NCI-H446 (cell line): ENCODE data around the gene CCDC15.

Source experiments
- DNase-seq, 2 experiments: peaks; one replicate each; lab custom pipeline; 2025; lab: John Stamatoyannopoulos, UW

The CCDC15 gene, protein sequence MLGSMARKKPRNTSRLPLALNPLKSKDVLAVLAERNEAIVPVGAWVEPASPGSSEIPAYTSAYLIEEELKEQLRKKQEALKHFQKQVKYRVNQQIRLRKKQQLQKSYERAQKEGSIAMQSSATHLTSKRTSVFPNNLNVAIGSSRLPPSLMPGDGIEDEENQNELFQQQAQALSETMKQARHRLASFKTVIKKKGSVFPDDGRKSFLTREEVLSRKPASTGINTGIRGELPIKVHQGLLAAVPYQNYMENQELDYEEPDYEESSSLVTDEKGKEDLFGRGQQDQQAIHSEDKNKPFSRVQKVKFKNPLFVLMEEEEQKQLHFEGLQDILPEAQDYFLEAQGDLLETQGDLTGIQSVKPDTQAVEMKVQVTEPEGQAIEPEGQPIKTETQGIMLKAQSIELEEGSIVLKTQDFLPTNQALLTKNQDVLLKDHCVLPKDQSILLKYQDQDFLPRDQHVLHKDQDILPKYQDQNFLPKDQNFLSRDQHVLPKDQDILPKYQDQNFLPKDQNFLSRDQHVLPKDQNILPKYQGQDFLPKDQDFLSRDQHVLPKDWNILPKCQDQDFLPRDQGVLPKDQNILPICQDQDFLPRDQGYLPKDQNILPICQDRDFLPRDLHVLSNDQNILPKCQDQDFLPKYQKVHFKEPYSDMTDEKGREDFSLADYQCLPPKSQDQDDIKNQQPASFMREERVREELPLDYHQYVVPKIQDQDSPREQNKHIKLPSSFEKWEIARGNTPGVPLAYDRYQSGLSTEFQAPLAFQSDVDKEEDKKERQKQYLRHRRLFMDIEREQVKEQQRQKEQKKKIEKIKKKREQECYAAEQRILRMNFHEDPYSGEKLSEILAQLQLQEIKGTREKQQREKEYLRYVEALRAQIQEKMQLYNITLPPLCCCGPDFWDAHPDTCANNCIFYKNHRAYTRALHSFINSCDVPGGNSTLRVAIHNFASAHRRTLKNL

DNA sequence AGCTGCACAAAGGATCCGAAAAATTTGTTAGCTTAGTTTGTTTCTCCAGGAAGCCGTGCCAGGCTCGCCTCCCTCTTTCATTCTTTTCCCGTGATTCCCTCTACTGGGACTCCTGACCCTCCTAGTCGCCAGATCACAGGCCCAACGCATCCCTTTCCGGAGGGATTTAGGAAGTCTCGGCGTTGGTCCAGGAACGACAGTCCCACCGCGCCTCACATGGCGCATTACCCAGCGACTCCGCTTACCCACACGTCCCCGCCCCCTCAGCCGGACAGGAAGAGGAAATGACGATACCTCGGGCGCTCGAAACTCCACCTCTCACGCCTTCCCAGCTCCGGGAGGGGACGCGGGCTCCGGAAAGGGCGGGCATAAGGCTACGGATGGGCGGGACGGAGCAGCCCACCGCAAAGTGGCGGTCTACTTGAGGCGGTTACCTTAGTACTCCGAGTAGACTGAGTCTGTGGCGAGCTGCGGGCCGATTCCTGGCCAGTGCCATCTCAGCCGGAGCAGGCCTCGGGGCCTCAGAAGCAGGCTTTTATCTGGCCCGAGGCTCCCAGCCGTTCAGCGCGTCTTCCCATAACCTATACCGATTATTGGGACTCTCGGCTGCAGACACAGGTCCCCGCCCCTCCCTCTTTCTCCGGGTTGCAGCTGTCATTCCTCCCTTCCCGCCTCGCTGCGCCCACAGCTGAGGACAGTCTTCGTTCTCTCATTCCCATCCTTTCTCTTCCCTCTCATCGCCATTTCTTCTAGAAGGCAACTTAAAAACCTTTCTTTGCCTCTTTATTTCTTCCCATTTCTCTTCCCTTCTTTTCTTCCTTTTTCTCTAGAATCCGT is at the start of gene CCDC15:
Gene CCDC15 (plus strand): TSS at position 450 of the 837 bp plus-strand sequence. CDS start 531 bp downstream, outside the sequence.
- DNase-seq: peak; percentile 96 to 99

DNA sequence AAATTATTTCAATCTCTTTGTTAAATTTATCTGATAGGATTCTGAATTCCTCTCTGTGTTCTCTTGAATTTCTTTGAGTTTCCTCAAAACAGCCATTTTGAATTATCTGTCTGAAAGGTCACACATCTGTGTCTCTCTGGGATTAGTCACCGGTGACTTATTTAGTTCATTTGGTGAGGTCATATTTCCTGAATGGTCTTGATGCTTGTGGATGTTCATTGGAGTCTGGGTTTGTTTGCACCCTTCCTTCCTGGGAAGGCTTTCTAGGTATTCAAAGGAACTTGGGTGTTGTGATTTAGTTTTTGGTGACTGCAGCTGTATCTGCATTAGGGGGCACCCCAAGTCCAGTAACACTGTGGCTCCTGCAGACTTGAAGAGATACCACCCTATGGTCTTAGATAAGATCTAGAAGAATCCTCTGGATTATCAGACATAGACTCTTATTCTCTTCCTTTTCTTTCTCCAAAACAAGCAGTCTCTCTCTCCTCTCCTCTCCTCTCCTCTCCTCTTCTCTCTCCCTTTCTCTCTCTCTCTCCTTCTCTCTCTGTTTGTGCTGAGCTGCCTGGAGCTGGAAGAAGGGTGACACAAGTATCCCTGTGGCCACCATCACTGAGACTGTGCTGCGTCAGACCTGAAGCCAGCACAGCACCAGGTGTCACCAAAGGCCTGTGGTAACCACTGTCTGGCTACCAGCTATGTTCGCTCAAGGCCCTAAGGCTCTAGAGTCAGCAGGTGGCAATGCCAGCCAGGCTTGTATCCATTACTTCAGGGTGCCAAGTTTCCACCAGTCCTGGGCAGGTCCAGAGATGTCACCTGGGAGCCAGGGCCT is 38.2 kb upstream of the CCDC15 start:
- DNase-seq: no peak

DNA sequence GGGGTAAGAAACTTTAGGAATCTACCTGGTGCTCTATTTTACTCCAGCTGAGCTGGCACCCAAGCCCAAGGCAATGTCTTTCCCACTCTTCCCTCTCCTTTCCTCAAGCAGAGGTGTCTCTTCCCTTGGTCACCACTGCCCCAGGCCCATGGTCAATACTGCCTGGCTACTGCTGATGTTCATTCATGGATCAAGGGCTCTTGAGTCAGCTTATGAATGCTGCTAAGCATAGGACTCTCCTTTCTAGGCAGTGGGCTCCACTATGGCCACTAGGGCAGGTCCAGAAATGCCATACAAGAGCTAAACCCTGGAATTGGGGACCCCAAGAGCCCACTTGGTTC is 37.7 kb upstream of the CCDC15 start:
- DNase-seq: no peak

DNA sequence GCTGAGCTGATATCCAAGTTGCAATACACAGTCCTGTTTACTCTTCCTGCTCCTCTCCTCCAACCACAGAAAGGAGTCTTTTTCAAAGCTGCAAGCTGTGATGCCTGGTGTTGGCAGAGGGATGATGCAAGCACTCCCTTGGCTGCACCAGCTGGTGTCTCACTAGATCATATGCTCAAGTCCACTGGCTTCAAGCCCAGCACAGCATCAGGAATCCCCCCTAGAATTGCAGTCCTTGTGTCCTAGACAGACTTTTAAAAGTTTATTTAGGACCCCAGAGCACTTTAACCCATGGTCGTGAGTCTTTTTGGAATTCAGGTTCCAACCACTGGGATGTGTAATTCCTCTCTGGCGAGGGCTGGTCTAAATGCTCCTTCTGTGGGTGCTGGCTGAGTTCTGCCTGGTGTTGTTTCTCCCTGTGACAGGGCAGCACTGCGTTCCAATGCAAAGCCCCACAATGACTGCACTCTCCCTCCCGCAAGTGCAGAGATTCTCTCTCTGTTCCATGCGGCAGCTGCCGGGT is 36.8 kb upstream of the CCDC15 start:
- DNase-seq: peak; percentile 80 to 89

DNA sequence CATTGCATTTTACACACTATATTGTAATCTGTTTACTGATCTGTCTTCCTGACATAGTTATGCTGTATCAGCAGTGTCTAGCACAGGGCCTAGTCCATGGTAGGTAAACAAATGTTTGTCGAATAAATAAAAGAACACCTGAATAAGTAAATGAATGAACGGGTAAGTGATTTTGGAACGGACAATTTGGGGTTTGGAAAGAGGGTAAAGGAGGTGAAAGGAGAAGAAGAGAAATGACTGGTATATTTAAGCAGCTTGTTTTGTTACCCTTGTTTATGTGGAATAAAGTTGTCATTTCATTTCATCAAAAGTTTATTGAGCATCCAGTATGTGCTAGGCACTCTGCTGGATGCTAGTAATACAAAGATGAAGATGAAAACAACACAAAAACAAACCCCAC is 35.1 kb upstream of the CCDC15 start, which contains the start of gene HEPN1:
Gene HEPN1 (plus strand): TSS at position 301 of the 400 bp plus-strand sequence.
- DNase-seq: no peak

DNA sequence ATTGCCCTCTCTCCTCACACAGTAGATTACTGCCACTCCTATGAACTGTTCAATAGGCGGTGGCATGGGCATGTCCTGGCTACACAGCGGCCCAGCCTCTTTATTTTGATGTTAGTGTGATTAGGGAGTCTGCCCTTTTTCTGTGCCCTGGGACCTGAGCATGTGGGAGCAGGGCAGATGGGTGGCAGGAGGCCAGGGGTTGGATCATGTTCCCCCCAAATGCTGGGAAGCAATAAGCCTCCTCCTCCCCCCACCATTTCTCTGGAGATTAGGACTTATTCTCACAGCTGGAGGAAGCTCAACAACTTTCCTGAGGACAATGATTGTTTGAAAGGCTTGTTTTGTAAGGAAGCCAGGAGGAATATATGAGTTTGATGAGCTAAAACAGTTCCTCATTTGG is 34.1 kb upstream of the CCDC15 start:
- DNase-seq: no peak

DNA sequence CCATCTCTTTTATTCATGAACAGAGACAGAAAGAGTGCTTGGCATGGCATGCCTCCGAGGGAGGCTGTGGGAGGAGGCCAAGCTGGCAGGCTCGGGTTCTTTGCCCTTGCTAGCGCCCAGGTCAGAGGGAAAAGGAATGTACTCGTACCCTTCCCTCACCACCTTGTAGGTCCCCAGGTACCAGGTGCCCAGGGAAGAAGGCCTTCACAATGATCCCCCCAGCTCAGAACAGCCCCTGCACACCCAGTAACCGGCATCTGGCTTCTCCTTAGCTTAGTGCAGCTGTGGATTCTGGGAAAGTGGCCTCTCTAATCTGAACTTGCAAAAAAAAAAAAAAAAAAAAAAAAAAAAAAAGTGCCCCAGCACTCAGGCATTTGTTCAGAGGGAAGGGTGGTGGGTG is 33.6 kb upstream of the CCDC15 start:
- no peak for DNase-seq

DNA sequence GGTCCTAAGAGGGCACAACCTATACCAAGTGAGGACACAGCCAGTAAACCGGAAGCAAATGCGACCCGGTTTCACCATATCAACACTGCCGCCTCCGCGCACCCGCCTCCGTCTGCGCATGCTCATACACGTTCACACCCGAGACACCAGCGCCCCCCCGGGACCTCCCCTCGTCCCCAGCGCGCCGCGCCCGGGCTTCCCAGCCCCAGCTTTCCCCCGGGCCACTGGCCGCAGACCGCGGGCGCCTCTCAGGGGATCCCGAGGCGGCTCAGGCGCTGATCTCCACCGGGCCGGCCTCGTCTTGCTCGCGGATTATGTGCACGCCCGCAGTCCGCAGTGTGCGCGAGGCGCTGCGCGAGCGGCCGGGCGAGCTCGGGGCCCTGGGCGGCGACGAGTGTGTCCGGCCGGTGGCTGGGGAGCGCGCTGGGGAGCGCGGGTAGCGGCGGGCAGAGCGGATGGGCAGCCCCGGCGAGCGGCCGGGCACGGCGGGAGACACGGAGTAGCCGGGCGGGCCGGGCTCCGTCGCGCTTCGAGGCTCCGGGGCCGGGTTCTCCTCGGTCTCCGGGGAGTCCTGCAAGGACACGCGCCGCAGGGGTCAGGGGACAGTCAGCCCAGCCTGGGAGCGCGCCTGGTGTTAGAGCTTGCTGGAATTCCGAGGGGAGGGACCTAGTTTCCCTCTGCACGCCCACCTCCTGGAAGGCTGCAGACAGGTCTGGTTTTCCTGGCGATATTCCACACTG is 33.0 kb upstream of the CCDC15 start:
- peak in 1 of 2 experiments; percentile 65 for DNase-seq

DNA sequence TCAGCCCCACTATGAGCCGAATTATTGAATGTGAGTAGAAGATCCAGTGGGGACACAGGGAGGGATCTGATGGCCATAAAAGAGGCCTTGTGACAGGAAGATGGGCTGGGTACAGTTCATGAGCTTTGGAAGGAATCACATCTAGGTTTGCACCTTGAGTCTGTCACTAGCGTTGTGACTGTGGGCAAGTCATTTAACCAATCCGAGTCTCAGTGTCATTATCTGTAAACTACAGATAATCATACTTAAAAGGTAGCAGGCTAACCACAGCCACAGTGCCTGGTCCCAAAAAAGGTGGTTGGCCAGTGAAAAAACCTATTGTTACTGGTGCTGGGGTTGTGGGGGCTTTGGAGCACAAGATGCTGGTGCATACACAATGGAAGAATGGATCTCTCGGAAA is 31.2 kb upstream of the CCDC15 start:
- DNase-seq: no peak

DNA sequence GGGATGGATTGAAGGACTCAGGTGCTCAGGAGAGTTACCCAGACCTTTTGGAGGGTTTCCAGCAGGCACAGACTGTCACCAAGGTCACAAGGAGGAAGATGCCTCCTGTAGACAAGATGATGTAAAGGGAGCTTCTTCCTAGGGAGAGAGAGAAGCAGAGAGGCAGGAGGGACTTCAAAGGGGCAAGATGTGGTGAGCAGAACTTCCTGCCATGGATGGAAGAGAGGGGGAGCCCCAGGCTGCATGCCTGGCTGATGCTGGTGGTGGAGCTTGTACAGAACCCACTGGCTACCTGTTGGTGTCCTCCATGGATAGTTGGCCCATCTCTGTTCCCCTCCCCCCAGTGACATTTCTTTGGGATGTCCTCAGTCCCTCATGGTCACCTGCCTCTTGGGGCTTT is 30.7 kb upstream of the CCDC15 start:
- DNase-seq: no peak

DNA sequence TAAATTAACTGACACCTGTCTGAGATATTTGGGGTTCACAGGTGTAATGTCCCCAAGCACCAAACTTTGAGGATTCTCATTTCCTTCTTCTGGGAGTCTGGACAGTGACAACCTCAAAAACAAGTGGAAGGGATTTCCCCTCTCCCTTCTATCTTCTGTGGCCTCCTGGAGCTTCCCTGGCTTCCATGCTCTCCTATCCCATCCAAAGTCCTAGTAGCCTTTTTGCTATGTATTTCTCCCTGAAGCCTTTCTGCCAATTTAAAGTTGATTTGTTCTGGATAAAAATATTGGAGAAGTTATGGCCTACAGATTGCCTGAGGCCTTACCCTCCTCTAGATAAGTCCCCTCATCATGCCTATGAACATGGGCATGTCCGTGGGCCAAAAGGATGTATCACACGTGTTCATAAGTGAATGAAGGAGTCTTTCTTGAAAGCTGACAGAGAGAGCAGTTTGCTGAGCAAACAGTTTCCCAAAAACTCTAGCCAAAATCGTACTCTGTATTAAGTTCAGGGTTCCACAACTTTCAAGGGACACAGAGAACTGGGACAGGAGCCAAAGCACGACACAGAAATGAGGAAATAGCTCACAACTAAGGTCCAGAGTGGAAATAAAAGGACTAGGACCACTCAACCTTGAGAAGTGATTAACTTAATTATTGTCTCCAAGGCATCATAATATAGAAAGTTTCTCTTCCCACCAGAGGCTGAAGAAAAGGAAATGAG is 24.9 kb upstream of the CCDC15 start:
- DNase-seq: no peak

DNA sequence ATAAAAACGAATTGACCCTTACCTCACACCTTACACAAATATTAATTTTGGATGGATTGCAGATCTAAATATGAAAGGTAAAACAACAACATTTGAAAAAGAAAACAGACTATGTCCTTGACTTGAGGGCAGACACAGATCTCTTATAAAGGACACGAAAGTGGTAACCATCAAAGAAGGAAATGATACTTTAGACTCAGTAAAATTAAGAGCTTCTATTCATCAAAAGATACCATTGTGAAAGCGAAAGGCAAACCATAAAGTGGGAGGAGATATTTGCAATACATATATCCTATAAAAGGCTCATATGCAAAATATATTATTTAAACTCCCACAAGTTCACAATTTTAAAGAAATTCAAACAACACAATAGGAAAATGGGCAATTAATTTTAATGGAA is 23.2 kb upstream of the CCDC15 start:
- DNase-seq: no peak

DNA sequence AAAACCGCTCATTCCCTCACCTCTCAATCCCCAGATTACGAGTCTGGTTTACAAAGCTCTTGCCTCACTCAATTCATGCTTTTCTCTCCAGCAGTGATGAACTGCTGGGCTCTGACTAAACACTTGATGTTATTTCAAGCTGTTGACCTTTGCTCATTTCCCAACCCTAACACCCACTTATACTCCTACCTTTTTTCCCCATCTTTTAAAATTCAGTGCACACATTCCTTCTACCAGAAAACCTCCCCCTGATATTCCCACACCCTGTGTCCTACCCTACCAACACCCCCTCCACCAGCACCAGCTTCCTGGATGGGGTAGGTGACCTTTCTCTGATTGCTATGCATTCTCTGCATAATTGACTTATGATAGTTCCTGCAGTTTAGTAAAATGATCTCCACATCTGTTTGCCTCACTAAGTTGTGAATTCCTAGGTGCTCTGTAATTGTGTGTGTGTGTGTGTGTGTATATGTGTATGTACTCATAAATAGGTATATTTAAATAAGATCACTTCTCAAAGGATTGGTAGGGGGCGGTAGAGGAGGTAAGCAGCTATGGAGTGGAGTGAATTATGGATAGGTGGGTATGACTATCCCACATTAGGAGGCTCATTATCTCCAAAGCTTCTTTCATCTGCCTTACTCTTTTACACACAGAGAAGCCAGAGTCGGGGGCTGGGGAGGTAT is 19.0 kb upstream of the CCDC15 start:
- DNase-seq: no peak

DNA sequence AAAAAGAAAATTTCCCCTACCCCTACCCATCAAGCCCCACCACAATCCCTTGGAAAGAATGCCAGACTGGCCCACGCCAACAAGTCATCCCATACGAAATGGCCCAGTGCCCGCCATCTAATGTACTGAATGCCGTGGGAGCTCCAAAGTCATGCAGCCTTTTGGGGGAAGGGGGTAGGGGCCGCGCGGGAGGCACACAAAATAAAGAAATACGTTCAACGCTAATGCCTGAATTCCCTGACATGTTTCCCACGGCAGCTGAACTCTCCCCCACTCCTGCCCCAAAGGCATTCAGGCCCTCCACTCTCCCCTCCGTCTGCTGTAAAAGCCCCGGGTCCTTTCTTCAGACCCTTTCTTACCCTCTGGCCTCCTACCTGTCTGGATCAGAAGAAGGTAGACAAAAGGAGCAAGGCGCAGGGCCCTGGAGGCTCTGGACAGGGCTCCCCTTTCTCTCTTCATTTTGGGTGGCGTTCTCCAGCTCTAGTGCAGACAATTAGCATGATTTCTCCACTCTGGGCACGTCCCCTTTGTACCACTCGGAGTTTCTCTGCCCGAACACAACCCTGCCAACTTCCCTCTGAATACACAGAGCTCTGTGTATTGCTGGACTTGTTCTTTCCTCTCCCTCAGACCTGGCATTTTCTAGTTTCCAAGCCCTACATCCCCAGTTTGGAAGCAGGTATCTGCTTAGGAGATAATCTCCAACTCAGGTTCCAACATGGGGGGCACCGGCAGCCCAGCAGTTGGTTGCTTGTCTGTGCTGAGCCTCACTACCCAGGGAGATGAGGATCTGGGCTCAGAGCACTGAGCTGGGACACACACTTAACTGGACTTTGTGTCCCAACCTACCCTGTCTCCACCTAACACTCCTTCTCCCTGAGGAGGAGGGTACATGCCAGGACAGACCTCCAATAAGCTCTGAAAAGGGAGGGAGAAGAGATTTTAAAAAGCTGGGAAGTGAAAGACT is 18.2 kb upstream of the CCDC15 start, which contains the start of gene HEPACAM:
Gene HEPACAM (minus strand): TSS at position 500 of the 967 bp plus-strand sequence. CDS start 41 bp downstream, at position 459.
- no peak for DNase-seq

DNA sequence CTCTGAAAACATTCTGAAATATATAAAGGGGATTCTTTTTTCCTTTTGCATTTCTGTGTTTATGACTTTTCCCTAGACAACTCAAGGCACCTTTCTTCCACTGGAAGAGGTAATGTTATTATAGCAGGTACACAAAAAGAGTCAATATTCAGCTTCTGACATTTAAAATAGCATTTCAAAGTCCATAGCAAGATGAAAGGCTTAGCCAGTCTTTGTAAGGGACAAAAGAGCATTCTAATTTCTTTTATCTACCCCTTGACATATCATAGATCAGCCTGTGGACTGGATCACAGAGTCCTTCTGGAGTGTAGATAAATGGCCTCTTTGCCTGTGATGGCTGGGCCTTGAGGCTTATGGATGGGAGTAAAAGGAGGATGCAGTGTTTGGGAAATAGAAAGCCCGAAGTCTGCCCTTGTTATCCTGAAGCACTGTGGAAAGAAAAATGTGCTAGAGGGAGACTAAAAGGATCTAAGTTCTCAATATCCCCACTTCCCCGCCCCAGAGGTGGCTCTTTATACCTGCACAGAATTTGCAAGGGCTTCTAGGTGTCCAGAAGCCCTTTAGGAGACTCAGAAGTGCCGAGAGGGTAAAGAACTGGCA is 16.6 kb upstream of the CCDC15 start:
- DNase-seq: no peak

DNA sequence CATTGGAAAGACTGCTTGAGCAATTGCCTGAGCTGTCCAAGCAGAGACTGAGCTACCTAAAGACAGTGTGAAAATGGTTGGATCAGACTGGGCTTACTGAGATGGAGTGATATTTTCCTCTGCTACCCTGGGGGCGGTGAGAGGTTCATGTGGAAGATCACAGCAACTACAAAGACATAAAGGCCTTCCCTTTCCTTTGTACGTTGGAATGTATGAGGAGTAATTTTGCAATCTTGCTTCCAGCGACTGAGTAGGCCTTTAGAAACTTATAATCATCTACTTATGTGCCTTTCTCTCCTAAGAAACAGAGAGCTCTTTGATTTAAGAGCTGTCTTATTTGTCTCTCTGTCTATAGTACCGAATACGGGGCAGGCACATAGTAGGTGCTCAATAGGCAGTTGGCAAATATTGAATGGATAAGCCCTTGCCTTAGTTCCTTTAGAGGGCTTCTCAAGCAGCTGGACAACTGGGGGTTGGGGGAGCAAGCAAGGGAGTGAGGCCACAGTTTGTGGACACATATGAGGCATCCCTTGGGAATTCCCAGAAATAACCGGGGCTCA is 15.7 kb upstream of the CCDC15 start:
- DNase-seq: no peak

DNA sequence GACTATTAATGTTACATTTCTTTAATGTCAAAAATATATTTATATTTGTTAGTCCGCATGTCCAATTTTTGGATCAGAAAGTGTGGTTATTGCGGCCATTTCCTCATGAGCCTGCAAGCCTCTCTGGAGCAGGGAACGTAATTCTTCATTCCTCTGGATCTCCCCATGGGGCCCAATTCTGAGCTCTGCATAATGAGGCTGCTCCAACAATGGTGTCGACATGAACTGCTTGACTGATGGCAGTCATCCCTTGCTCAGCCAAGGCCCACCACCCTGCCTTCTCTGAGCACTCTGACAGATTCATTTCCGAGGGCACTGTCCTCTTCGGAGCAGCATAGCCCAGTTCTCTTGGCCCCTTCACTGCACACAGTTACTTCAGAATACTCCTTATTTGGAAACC is 15.0 kb upstream of the CCDC15 start:
- DNase-seq: no peak
